ENCODE results near the gene CD14. TPM values are rescaled to one million over a fixed set of nuclear protein-coding genes. Genes with fewer than 3 reads are reported as not detected.
"Not testable (repeated sequence)": the region's sequence is repeated elsewhere in the genome, so short reads cannot be mapped to it uniquely, and the experiment has no call there.

CD14 gene
- total RNA-seq, 4 donors from 2014 or later, result 12.2 to 22.9 (median 16.1) TPM

DNA sequence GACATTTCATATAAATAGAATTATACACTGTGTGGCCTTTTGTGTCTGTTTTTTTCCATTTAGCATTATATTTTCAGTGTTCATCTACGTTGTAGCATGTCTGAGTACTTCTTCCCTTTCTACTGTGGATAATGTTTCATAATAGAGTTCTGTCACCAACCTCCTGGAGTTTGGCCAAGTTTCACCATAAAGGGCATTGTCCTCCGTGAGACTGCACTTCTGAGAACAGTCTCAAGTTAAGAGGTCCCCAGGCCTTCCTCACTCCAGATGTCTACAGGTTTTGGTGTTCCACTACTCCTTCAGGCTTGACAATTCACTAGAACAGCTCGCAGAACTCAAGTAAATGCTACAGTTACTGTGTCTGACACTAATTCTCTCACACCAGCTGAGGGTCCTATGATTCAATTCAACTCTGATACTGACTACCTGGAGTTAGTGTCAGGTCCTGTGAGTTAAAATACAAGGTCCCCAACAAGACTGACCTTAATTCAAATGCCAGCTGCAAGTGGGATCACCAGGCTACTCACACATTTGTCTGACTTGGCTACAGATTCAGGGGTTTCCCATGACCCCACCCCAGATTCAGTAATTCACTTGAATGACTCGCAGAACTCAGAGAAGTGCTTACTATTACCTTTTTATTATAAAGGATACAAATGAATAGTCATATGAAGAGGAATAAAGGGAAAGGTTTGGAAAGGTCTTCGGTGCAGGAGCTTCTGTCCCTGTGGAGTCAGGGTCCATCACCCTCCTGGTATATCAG lies 37.3 kb downstream of the CD14 start:
- no peak for TF ChIP-seq POLR2A (IDR thresholded peaks at IDR 0.05)
- no peak for TF ChIP-seq CTCF (IDR thresholded peaks at IDR 0.05 in 4 of 5, conservative IDR thresholded peaks at IDR 0.05 in 1 of 5)
- peaks cover 17 to 24% of the 10 kb centered on the region in 2 donors for H3K4me1 ChIP-seq
- ATAC-seq (peak; percentile 80 to 94), DNase-seq (peak; percentile 35 to 71)
- H3K27ac ChIP-seq, result peak overlapping the region; percentile 28 to 86 (median 68)
- in situ Hi-C loops (cut with MboI; ENCODE audit: low sequenced_read_pairs in 4 of 4), result no loop called here
- H3K27me3 ChIP-seq, result no peaks in the 10 kb centered on the region
- peak overlapping the region in 1 of 4 donors; percentile 17 for H3K4me3 ChIP-seq
- H3K9me3 ChIP-seq, result no peaks in the 10 kb centered on the region
- H3K36me3 ChIP-seq, result no peaks in the 10 kb centered on the region
- intact Hi-C loops (cut with DNase I; ENCODE audit: low total_unique reads), result no loop called here

DNA sequence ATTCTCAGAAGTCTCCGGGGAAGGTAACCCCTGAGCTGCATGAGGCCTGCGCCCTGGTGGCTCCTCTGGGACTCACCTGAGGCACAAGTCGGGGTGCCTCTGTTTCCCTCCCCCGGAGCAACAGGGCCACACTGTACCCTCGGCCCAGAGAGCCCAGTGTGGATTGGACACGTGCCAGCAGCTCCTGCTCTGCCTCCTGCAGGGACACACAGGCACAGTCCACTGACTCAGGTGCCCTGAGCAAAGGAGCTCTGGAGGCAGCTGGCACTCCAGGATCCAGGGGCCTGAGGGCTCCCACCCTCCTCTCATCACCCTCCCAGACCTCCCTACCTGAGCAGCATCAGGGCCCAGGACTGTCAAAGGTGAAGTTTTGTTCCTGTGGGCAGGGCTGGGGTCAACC lies 38.8 kb downstream of the CD14 start:
- DNase-seq (no peak), ATAC-seq (no peak)
- Histone ChIP-seq H3K27ac (no peak overlapping the region), H3K4me1 (peaks cover 18 to 24% of the 10 kb centered on the region in 2 donors), H3K27me3 (no peaks in the 10 kb centered on the region), H3K9me3 (no peaks in the 10 kb centered on the region), H3K4me3 (no peak overlapping the region), H3K36me3 (no peaks in the 10 kb centered on the region)
- TF ChIP-seq POLR2A (IDR thresholded peaks at IDR 0.05), result no peak
- no peak for TF ChIP-seq CTCF (IDR thresholded peaks at IDR 0.05 in 4 of 5, conservative IDR thresholded peaks at IDR 0.05 in 1 of 5)
- in situ Hi-C loops (cut with MboI; ENCODE audit: low sequenced_read_pairs in 4 of 4) (no loop called here), intact Hi-C loops (cut with DNase I; ENCODE audit: low total_unique reads) (no loop called here)

DNA sequence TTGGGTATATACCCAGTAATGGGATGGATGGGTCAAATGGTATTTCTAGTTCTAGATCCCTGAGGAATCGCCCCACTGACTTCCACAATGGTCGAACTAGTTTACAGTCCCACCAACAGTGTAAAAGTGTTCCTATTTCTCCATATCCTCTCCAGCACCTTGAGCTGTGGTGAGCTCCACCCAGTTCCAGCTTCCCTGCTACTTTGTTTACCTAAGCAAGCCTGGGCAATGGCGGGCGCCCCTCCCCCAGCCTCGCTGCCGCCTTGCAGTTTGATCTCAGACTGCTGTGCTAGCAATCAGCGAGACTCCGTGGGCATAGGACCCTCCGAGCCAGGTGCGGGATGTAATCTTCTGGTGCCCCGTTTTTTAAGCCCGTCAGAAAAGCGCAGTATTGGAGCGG lies 39.9 kb downstream of the CD14 start:
- H3K4me1 ChIP-seq, result peaks cover 29 to 32% of the 10 kb centered on the region in 2 donors
- intact Hi-C loops (cut with DNase I; ENCODE audit: low total_unique reads); H3K9me3 ChIP-seq; ATAC-seq; DNase-seq; H3K27ac ChIP-seq; H3K27me3 ChIP-seq; H3K4me3 ChIP-seq; in situ Hi-C loops (cut with MboI; ENCODE audit: low sequenced_read_pairs in 4 of 4); H3K36me3 ChIP-seq: not testable (repeated sequence)

DNA sequence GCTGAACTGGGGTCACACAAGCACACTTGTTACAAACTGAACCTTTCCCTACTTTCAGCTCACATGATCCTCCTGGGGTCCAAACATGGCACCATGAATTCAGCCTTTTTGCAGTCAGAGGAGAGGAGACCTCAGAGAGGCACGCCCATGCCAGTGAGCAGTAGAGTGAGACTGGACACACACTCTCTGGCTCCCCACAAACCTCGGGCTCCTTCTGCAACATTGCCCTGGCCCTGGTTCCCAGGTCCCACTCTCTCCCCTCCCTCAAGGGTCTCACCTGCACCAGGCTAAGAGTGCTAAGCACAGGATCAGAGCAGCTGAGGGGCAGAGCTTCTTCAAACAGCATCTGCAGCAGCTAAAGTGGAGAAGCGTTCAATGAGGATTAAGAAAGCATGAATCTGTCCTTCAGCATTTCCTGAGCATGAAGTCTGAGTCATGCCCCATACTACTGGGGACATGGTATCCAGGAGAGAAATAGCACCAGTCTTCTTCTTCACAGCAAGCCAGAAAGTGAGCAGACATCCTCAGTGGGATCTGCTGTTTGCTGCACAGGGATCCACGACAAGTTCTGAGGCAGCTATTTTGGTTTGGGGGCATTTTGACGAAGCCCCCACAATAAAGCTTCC lies 41.1 kb downstream of the CD14 start:
- in situ Hi-C loops (cut with MboI; ENCODE audit: low sequenced_read_pairs in 4 of 4) (no loop called here), intact Hi-C loops (cut with DNase I; ENCODE audit: low total_unique reads) (no loop called here)
- Histone ChIP-seq H3K36me3 (no peaks in the 10 kb centered on the region), H3K9me3 (no peaks in the 10 kb centered on the region), H3K27me3 (no peaks in the 10 kb centered on the region), H3K4me3 (no peak overlapping the region), H3K27ac (no peak overlapping the region), H3K4me1 (peaks cover 30% of the 10 kb centered on the region in 2 donors)
- TF ChIP-seq CTCF (IDR thresholded peaks at IDR 0.05 in 4 of 5, conservative IDR thresholded peaks at IDR 0.05 in 1 of 5), result no peak
- TF ChIP-seq POLR2A (IDR thresholded peaks at IDR 0.05), result no peak
- DNase-seq (no peak), ATAC-seq (no peak)

DNA sequence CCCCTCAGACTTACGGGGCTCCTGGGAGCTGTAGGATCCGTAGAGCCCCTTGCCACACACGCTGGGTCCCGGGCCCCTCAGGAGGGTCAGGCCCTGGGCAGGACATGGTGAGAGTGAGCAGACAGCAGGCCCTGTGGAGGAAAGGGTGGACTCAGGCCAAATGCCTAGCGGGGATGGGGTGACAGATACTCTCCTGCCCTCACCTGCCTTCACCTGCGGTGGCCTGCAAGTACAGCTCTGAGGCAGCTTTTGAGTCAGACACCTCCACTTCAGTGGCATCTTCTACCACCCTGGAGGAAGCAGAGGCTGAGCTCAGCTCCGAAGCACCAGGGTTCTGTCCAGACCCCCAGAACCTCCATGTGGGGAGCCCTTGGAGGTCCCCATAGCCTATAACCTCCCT lies 42.1 kb downstream of the CD14 start:
- Histone ChIP-seq H3K36me3 (no peaks in the 10 kb centered on the region), H3K4me3 (no peak overlapping the region), H3K27ac (no peak overlapping the region), H3K9me3 (no peaks in the 10 kb centered on the region), H3K4me1 (peaks cover 20 to 24% of the 10 kb centered on the region in 2 donors), H3K27me3 (no peaks in the 10 kb centered on the region)
- no peak for TF ChIP-seq CTCF (IDR thresholded peaks at IDR 0.05 in 4 of 5, conservative IDR thresholded peaks at IDR 0.05 in 1 of 5)
- TF ChIP-seq POLR2A (IDR thresholded peaks at IDR 0.05), result no peak
- in situ Hi-C loops (cut with MboI; ENCODE audit: low sequenced_read_pairs in 4 of 4), result no loop called here
- intact Hi-C loops (cut with DNase I; ENCODE audit: low total_unique reads), result no loop called here
- DNase-seq (no peak), ATAC-seq (no peak)
